Smooth muscle cell (in vitro differentiated cells): ENCODE results near the gene ENO1. TPM values are rescaled to one million over a fixed set of nuclear protein-coding genes. Genes with fewer than 3 reads are reported as not detected.

ENCODE experiments used
- DNase-seq: peaks from one replicate; lab custom pipeline; 2025; ENCODE audit not compliant: unreplicated experiment; lab: John Stamatoyannopoulos, UW
- H2AFZ ChIP-seq: fragments of 200-600 bp; sonication (generic); 2 replicates; pipeline ENCODE4 v1.6.0; 2016; ENCODE audit warnings: antibody characterized with exemption, low read depth, mild to moderate bottlenecking
- H3F3A ChIP-seq: fragments of 200-600 bp; sonication (generic); 2 replicates; pipeline ENCODE4 v1.6.0; 2017; ENCODE audit warnings: antibody characterized with exemption, low read depth
- H3K27ac ChIP-seq: fragments of 200-600 bp; sonication (generic); 2 replicates; pipeline ENCODE4 v1.5.1; 2016; ENCODE audit warnings: low read depth, mild to moderate bottlenecking
- H3K27me3 ChIP-seq: fragments of 200-600 bp; sonication (generic); 2 replicates; pipeline ENCODE4 v1.6.1; 2016; ENCODE audit warnings: low read depth, mild to moderate bottlenecking
- H3K36me3 ChIP-seq: fragments of 200-600 bp; sonication (generic); 2 replicates; pipeline ENCODE4 v1.5.1; 2016; ENCODE audit warnings: low read depth
- H3K4me1 ChIP-seq: fragments of 200-600 bp; sonication (generic); 2 replicates; pipeline ENCODE4 v1.5.1; 2016; ENCODE audit warnings: low read depth
- H3K4me2 ChIP-seq: fragments of 200-600 bp; sonication (generic); 2 replicates; pipeline ENCODE4 v1.6.0; 2016; ENCODE audit warnings: mild to moderate bottlenecking
- H3K4me3 ChIP-seq: fragments of 200-600 bp; sonication (generic); 2 replicates; pipeline ENCODE4 v1.5.1; 2016; ENCODE audit warnings: mild to moderate bottlenecking
- H3K79me2 ChIP-seq: fragments of 200-600 bp; sonication (generic); 2 replicates; pipeline ENCODE4 v1.6.0; 2016; ENCODE audit warnings: low read depth, mild to moderate bottlenecking
- H3K9ac ChIP-seq: fragments of 200-600 bp; sonication (generic); 2 replicates; pipeline ENCODE4 v1.6.0; 2016; ENCODE audit warnings: low read depth
- H3K9me3 ChIP-seq: fragments of 200-600 bp; sonication (generic); replicated peaks from 2 replicates; pipeline ENCODE4 v1.5.1; 2016; ENCODE audit warnings: low read depth
- H4K20me1 ChIP-seq: fragments of 200-600 bp; sonication (generic); 2 replicates; pipeline ENCODE4 v1.6.0; 2016; ENCODE audit warnings: low read depth
- CTCF ChIP-seq: fragments of 200-600 bp; sonication (generic); IDR thresholded peaks from 2 replicates; pipeline ENCODE4 v1.5.1; 2017; ENCODE audit warnings: borderline replicate concordance, mild to moderate bottlenecking, antibody characterized with exemption; ENCODE audit not compliant: insufficient read depth, poor library complexity, severe bottlenecking
- WGBS: methylation state at CpG from one replicate; pipeline ENCODE4 v1.1.7; 2016; ENCODE audit warnings: low lambda C conversion rate; 5-methylcytosine and 5-hydroxymethylcytosine counted together
- polyA plus RNA-seq: library from polyadenylated mRNA; unstranded; fragments of >200 nt; fragmentation: Nextera tagmentation; extraction: Ambion mirVana; gene quantifications from 2 replicates; pipeline ENCODE4 v1.2.1, GENCODE V29; 2016
- total RNA-seq: library from RNA; depleted of rRNA; stranded (reverse); fragments of >200 nt; gene quantifications from 2 replicates; pipeline ENCODE4 v1.2.3, GENCODE V29; 2014

The ENO1 gene
- total and polyA plus RNA-seq, 2 experiments from 2014 or later = 1,276 to 2,235 TPM

GRCh38 chr1:8871539-8871935, 6.9 kb downstream of the ENO1 start:
- Histone ChIP-seq H2AFZ (no peak overlapping the region), H3K4me2 (peak overlapping the region; percentile 79), H3K36me3 (peaks cover 3% of the 10 kb centered on the region), H3K27me3 (no peaks in the 10 kb centered on the region), H3F3A (peaks cover 88% of the 10 kb centered on the region), H3K79me2 (peaks cover 90% of the 10 kb centered on the region), H3K4me3 (no peak overlapping the region), H3K27ac (peak overlapping the region; percentile 97), H4K20me1 (peaks cover 100% of the 10 kb centered on the region), H3K9me3 (no peaks in the 10 kb centered on the region), H3K4me1 (peaks cover 40% of the 10 kb centered on the region), H3K9ac (no peak overlapping the region)
- DNase-seq = no peak
- 87% methylated on average over 7 of the region's 7 CpGs for WGBS
- TF ChIP-seq CTCF = peak; percentile 21

- H3K9me3 ChIP-seq = no peaks in the 10 kb centered on the region
- peaks cover 100% of the 10 kb centered on the region for H4K20me1 ChIP-seq
- peaks cover 3% of the 10 kb centered on the region for H3K36me3 ChIP-seq
- H3K4me2 ChIP-seq = peak overlapping the region; percentile 79
- no peak overlapping the region for H3K9ac ChIP-seq
- H3F3A ChIP-seq = peaks cover 88% of the 10 kb centered on the region
- no peak for TF ChIP-seq CTCF
- no peak overlapping the region for H3K4me3 ChIP-seq
- peaks cover 34% of the 10 kb centered on the region for H3K4me1 ChIP-seq
- no peak for DNase-seq
- peak overlapping the region; percentile 97 for H3K27ac ChIP-seq
- H2AFZ ChIP-seq = no peak overlapping the region
- no peaks in the 10 kb centered on the region for H3K27me3 ChIP-seq
- peaks cover 87% of the 10 kb centered on the region for H3K79me2 ChIP-seq
- WGBS = 85% methylated on average over 18 of the region's 18 CpGs
Measured at GRCh38 chr1:8870616-8871538, 7.6 kb downstream of the ENO1 start.

GRCh38 chr1:8870103-8870502, 8.4 kb downstream of the ENO1 start:
- Histone ChIP-seq H3K36me3 (peaks cover 8% of the 10 kb centered on the region), H4K20me1 (peaks cover 100% of the 10 kb centered on the region), H3K9me3 (no peaks in the 10 kb centered on the region), H3K4me3 (no peak overlapping the region), H3K4me2 (no peak overlapping the region), H3K9ac (no peak overlapping the region), H3K27ac (peak overlapping the region; percentile 97), H3K4me1 (peaks cover 26% of the 10 kb centered on the region), H3F3A (peaks cover 87% of the 10 kb centered on the region), H2AFZ (no peak overlapping the region), H3K79me2 (peaks cover 86% of the 10 kb centered on the region), H3K27me3 (no peaks in the 10 kb centered on the region)
- WGBS = 71% methylated on average over 6 of the region's 6 CpGs
- no peak for TF ChIP-seq CTCF
- DNase-seq = no peak
